Urinary bladder (tissue), 4 donors: ENCODE data around the gene STK32B. TPM values are rescaled to one million over a fixed set of nuclear protein-coding genes. Genes with fewer than 3 reads are reported as not detected.

Experiments used
- DNase-seq: peaks from one replicate; pipeline ENCODE4 v3.0.0-alpha.2; 2015; ENCODE audit errors: extremely low spot score
- H3K27ac ChIP-seq: one replicate; pipeline ENCODE4 v1.5.1; 2013; ENCODE audit warnings: low read depth, mild to moderate bottlenecking, moderate library complexity
- H3K36me3 ChIP-seq: one replicate; pipeline ENCODE4 v1.6.1; 2013; ENCODE audit warnings: mild to moderate bottlenecking, moderate library complexity; ENCODE audit not compliant: insufficient read depth
- H3K4me1 ChIP-seq: one replicate; pipeline ENCODE4 v1.6.1; 2013; ENCODE audit warnings: mild to moderate bottlenecking, moderate library complexity; ENCODE audit not compliant: insufficient read depth
- H3K4me3 ChIP-seq: one replicate; pipeline ENCODE4 v1.5.1; 2013; ENCODE audit warnings: low read depth, low read length
- WGBS: extraction: QIAGEN DNeasy Blood & Tissue Kit; methylation state at CpG from one replicate; pipeline ENCODE4 v1.1.7; 2013; 5-methylcytosine and 5-hydroxymethylcytosine counted together
- polyA plus RNA-seq: library from polyadenylated mRNA; stranded (reverse); fragments of 200-250 nt; gene quantifications from one replicate; pipeline ENCODE4 v1.2.3, GENCODE V29; 2013
- total RNA-seq: library from RNA; depleted of rRNA; stranded (reverse); fragments of >200 nt; gene quantifications from one replicate; pipeline ENCODE4 v1.2.3, GENCODE V29; 2014
- donor health status: healthy with polysubstance abuse.
- donor health status: healthy.

The STK32B gene
- total and polyA plus RNA-seq, 2 donors, result 2.1 to 12.1 TPM

DNA sequence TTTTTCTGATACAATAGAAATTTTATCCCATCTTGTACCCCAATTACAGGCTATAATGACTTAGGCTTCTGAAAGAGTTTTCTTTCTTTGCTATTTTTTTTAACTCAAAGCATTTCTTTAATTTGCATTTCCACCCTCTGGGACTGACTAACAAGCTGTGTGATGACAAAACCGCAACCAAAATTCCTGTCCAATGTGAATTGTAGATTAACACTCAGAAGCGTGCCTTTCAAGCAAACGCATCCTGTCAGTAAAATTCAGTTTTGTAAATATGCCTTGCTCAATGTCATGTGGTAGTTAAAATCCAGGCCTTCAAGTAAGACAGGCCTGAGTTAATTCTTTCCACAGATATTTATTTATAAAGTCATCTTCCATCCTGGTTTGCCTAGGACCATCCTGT is 50.3 kb downstream of the STK32B start:
- no peak overlapping the region for H3K27ac ChIP-seq
- no peaks in the 10 kb centered on the region for H3K36me3 ChIP-seq
- WGBS, result 81% methylated on average over 3 of the region's 3 CpGs
- no peak overlapping the region for H3K4me3 ChIP-seq
- no peak for DNase-seq
- H3K4me1 ChIP-seq, result no peaks in the 10 kb centered on the region

DNA sequence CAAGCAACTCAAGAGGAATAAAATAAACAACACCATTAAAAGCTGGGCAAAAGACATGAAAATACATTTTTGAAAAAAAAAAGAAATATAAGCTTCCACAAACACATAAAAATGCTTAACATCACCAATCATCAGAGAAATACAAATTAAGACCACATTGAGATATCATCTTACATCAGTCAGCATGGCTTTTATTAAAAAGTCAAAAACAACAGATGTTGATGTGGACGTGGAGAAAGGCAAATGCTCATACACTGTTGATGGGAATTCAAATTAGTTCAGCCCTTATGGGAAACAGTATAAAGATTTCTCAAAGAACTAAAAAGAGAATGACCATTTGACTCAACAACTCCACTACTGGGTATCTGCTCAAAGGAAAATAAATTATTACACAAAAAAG is 59.6 kb downstream of the STK32B start:
- H3K27ac ChIP-seq, result no peak overlapping the region
- H3K4me3 ChIP-seq, result no peak overlapping the region
- no peaks in the 10 kb centered on the region for H3K36me3 ChIP-seq
- DNase-seq, result no peak
- 78% methylated on average over 1 of the region's 1 CpG for WGBS
- H3K4me1 ChIP-seq, result no peaks in the 10 kb centered on the region

DNA sequence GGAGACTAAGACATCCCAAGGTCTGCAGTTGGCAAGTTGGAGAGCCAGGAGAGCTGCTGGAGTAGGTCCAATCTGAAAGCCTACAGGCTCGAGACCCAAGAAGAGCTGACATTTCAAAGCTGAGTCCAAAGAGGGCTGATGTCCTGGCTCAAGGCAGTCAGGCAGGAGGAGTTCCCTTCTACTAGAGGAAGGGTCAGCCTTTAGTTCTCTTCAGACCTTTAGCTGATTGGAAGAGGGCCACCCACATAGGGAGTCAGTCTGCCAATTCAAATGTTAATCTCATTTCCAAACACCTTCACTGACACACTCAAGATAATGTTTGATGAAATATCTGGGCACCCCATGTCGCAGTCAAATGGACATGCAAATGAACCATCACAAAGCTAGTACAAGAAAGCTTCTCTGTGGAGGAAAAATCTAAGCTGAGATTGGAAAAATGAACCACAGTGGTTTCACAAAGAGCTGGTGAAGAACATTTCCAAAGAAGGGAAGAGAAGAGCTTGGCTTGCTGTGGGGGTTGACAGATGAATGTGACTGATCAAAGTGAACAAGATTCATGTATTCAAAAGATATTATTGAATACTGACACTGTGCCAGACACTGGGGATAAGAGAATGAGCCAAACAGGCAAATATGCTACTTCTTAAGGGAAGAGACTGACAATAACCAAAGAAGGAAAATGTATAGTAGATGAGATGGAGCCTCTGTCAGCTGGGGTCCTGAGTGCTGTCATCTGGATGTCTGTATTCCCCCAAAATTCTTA is 61.2 kb downstream of the STK32B start:
- Histone ChIP-seq H3K4me3 (no peak overlapping the region), H3K4me1 (no peaks in the 10 kb centered on the region), H3K36me3 (no peaks in the 10 kb centered on the region), H3K27ac (no peak overlapping the region)
- no peak for DNase-seq
- 64% methylated on average over 2 of the region's 2 CpGs for WGBS

DNA sequence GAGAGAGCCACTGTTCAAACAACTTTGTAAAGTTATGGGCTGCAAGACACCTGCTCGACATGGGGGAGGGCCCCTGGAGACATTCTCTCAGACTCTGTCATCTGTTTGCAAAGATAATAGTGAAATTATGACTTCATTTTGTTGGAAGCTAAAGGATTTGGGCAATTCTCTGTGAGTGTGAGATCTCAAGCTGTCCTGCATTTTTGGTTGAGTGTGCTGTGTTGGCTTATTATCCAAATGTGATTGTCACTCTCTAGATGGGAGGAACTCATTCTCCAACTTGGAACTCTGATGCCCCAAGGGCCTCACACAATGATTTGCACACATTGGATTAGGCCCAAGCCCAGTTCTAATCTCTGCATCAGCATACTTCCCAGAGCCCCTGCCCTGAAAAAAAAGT is 63.7 kb downstream of the STK32B start:
- WGBS, result 27% methylated on average over 1 of the region's 1 CpG
- Histone ChIP-seq H3K4me1 (no peaks in the 10 kb centered on the region), H3K36me3 (no peaks in the 10 kb centered on the region), H3K4me3 (no peak overlapping the region), H3K27ac (no peak overlapping the region)
- DNase-seq, result no peak

DNA sequence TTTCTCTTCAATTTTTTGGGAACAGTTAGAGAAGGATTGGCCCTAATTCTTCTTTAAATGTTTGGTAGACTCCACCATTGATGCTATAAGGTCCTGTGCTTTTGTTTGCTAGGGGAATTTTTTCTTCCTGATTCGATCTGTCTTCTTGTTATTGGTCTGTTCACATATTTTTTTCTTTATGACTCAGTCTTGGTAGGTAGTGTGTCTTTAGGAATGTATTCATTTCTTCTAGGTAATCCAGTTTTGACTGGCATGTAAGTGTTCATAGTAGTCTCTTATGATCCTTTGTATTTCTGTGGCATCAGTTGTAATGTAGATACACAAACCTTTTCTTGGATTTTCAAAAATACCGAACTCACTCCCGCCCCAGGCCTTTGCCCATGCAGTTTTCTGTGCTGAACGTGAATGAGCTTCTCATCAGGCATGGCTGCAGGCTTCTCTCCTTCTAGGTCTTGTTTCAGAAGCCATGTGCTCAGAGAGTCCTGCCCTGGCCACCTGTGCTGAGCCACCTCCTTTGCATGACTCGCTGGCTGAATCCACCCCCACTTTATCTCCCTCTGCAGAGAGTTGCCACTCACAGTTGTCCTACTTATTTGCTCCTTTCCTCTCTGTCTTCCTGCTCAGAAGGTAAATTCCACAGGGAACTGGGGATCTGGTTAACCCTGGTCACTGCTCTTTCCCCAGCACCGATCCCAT is 67.0 kb downstream of the STK32B start:
- Histone ChIP-seq H3K4me3 (no peak overlapping the region), H3K27ac (no peak overlapping the region), H3K4me1 (no peaks in the 10 kb centered on the region), H3K36me3 (no peaks in the 10 kb centered on the region)
- WGBS, result 91% methylated on average over 6 of the region's 6 CpGs
- DNase-seq, result no peak

DNA sequence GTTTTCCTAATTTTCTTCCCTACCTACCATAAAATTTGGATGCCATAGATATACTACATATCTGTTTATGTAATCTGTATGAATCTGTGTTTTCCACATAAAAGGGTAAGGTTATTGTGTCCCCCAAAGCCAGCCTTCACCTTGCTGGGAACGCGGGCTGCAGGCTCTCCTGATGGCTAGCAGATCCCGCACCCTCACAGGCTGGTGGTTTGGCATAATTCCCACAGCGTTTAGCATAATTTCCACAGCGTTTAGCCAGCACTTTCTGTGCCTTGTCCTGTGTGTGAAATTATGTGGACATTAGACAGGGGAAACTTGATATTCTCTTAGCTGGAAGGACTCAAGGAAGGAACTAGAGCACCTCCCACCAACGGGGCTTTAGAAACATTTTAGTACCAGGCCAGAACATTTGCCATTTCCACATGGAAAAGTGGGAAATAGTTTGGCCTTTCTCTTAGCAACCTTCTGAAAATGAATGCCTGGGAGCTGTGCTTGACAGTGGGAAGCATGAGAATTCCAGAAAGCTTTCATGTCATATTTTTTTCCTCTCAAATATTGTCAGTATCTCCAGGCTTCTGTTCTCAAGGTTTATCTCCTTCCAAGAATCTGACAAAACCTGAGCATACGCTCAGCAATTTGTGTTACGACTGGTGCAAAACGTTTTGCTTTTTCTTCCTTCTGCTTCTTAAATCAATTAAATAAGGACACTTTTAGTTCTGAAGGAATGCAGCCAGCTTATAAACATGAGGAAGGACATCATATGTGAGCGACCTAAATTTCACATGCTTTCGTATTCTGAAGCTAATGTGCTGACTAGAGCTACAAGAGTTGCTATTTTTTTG is 67.9 kb downstream of the STK32B start:
- no peaks in the 10 kb centered on the region for H3K4me1 ChIP-seq

DNA sequence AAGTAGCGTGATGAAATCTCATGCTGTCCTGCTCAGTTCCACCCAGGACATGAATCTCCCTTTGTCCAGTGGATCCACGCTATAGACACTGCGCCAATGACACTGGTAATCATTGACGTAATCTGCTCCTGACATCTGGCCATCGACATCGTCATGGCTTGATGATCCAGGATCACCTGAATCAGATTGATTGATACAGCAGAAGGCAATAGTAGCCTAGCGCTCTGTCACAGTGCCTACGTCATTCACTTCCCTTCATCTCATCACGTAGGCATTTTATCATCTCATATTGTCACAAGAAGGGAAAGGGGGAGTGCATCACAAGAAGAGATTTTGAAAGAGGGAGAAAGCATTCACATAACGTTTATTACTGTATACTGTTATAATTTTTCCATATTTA is 68.8 kb downstream of the STK32B start:
- no peak overlapping the region for H3K4me3 ChIP-seq
- no peaks in the 10 kb centered on the region for H3K36me3 ChIP-seq
- 93% methylated on average over 10 of the region's 10 CpGs for WGBS
- no peaks in the 10 kb centered on the region for H3K4me1 ChIP-seq
- H3K27ac ChIP-seq, result no peak overlapping the region
- DNase-seq, result no peak

More for the DNA sequence above, 67.9 kb downstream of the STK32B start:
- DNase-seq, result no peak
- Histone ChIP-seq H3K4me3 (no peak overlapping the region), H3K27ac (no peak overlapping the region), H3K36me3 (no peaks in the 10 kb centered on the region)
- WGBS, result 50% methylated on average over 11 of the region's 11 CpGs

DNA sequence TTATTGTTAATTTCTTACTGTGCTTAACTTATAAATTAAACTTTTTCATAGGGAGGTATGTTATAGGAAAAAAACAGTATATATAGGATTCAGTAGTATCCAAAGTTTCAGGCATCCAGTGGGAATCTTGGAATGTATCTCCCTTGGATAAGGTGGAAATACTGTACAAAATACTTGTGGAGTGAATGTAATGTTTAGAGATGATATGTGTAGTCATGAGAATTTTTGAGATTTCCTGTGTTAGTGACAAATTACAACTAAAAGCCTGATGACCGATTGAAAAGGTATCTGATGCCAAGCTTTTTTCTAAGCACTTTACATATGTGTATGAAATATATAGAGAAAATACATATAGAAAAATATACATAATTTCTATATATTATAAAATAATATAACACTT is 69.2 kb downstream of the STK32B start:
- H3K4me3 ChIP-seq, result no peak overlapping the region
- no peak overlapping the region for H3K27ac ChIP-seq
- H3K4me1 ChIP-seq, result no peaks in the 10 kb centered on the region
- no peaks in the 10 kb centered on the region for H3K36me3 ChIP-seq
- DNase-seq, result no peak
- 95% methylated on average over 1 of the region's 1 CpG for WGBS

DNA sequence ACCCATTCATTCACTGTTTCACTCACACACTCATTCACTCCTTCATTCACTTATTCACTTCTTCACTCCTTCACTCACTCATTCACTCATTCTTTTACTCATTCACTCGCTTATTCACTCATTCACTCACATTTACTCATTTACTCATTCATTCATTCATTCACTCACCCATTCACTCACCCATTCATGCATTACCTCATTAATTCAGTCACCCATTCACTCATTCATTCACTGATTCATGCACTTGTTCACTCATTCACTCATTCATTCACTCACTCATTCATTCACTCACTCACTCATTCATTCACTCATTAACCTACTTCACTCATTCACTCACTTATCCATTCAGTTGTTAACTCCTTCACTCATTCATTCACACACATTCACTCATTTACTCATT is 70.8 kb downstream of the STK32B start:
- no peak for DNase-seq
- H3K4me3 ChIP-seq, result no peak overlapping the region
- WGBS, result 99% methylated on average over 1 of the region's 1 CpG

DNA sequence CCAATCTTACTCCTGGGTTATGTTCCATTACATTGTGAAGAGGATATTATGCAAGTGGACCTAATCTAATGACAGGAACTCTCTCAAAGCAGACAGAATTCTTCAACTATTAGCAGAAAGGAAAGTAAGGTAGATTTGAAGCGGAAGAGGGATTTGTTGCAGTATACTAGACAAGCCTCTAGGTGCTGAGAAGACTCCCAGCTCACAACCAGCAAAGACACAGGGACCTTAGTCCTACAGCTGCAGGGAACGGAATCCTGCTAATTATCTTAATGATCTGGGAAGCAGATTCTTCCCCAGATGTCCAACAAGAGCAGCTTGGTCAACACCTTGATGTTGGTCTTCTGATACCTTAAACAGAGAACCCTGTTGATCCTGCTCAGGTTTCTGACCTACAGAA is 73.6 kb downstream of the STK32B start:
- 95% methylated on average over 2 of the region's 2 CpGs for WGBS
- no peak for DNase-seq
- no peaks in the 10 kb centered on the region for H3K36me3 ChIP-seq
- H3K27ac ChIP-seq, result no peak overlapping the region
- no peak overlapping the region for H3K4me3 ChIP-seq
- H3K4me1 ChIP-seq, result no peaks in the 10 kb centered on the region

More for the DNA sequence above, 70.8 kb downstream of the STK32B start:
- Histone ChIP-seq H3K36me3 (no peaks in the 10 kb centered on the region), H3K4me1 (no peaks in the 10 kb centered on the region), H3K27ac (no peak overlapping the region)

DNA sequence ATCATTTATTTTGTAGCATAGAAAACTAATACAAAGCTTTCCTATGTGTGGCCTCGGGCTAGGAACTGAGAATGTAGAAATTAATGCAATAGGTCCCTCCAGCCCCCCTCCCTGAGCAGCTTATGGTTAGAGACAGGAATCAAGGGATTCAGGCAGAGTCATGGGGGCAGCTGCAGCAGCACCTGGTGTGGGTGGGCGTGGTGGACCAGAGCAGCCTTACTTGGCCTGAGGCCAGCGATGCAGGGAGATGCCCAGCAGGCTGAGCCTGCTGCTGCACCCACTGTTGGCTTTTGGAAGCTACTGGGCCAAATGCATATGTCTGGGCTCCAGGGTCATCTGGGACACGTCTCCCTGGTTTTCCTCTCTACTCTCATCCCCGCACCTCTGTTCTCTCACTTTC is 74.0 kb downstream of the STK32B start:
- no peaks in the 10 kb centered on the region for H3K36me3 ChIP-seq
- no peak for DNase-seq
- no peaks in the 10 kb centered on the region for H3K4me1 ChIP-seq
- WGBS, result 88% methylated on average over 5 of the region's 5 CpGs
- no peak overlapping the region for H3K4me3 ChIP-seq
- no peak overlapping the region for H3K27ac ChIP-seq

DNA sequence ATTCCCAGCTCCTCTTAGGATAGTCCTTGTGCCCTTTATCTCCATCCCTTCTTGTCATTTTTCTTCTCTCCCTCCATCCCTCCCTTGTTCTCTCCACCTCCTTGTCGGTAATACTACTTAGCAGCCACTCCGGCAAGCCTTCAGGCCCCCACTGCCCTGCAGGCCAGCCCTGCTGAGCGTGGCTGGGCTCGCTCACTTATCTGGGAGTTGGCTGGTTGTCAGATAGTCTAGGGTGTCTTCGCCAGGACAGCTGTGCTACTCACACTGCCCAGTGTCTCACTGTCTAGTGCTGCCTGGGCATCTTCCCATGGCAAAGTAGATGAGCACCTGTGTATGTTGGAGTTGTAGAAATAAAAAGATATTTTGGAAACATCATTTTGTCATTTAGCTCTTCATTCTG is 75.0 kb downstream of the STK32B start:
- no peak overlapping the region for H3K27ac ChIP-seq
- H3K36me3 ChIP-seq, result no peaks in the 10 kb centered on the region
- 56% methylated on average over 5 of the region's 5 CpGs for WGBS
- no peak overlapping the region for H3K4me3 ChIP-seq
- no peaks in the 10 kb centered on the region for H3K4me1 ChIP-seq
- DNase-seq, result no peak

DNA sequence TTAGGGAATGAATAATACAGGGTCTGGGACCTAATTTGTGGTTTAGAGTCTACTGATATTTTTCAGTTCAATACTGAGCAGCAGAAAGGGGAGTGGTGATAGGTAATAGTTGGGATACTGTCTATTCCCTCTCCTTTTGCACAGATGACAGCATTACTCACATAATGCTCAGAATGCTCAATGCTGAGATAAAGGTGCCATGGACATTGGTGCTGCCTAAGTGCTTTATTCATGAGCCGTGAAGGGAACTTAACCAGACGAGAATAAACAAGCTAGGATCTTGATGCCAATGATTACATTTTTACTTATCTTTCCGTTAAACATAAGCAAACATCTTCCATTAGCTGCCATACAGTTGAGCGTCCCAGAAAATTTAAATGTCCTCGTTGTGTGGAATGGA is 75.6 kb downstream of the STK32B start:
- Histone ChIP-seq H3K36me3 (no peaks in the 10 kb centered on the region), H3K4me3 (no peak overlapping the region), H3K4me1 (no peaks in the 10 kb centered on the region), H3K27ac (no peak overlapping the region)
- 40% methylated on average over 5 of the region's 5 CpGs for WGBS
- DNase-seq, result no peak

DNA sequence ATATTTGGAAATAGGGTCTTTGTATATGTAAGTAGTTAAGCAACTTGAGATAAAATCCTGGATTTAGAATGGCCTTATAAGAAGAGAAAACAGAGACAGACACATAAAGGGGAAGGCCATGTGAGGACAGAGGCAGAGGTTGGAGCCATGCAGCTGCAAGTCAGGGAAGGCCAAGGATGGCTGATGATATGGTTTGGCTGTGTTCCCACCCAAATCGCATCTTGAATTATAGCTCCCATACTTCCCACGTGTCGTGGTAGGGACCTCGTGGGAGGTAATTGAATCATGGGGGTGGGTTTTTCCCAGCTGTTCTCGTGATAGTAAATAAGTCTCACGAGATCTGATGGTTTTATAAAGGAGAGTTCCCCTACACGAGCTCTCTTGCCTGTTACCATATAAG is 76.3 kb downstream of the STK32B start:
- Histone ChIP-seq H3K27ac (no peak overlapping the region), H3K4me1 (no peaks in the 10 kb centered on the region), H3K4me3 (no peak overlapping the region), H3K36me3 (no peaks in the 10 kb centered on the region)
- WGBS, result 47% methylated on average over 7 of the region's 7 CpGs
- DNase-seq, result no peak
